K562 (cell line): ENCODE measurements around the gene GRAMD2B. TPM values are rescaled to one million over a fixed set of nuclear protein-coding genes. Genes with fewer than 3 reads are reported as not detected.

Experiments used
- ATAC-seq: fragments of 200-7000 bp; cut with Tn5 transposase; 3 replicates; pipeline ENCODE4 v1.9.1; 2020; ENCODE audit warnings: moderate library complexity
- BruUV-seq: library from RNA; stranded (reverse); fragments of 400-500 nt; replicated peaks from 2 replicates; lab custom pipeline; 2021; lab: Mats Ljungman, UMichigan
- CTCF ChIA-PET: fragments of 300-600 bp; formaldehyde crosslinking; extraction: SDS; loops from one replicate; lab custom pipeline; 2021; ENCODE audit warnings: low intra/inter-chr PET ratio; lab: Yijun Ruan, JAX
- POLR2A ChIA-PET: fragments of 300-600, 350-650 bp; sonication (Branson Sonifier 250); formaldehyde crosslinking; extraction: SDS; loops from one replicate; lab custom pipeline; 2021; ENCODE audit warnings: antibody characterized with exemption, inconsistent platforms; lab: Yijun Ruan, JAX
- DNase-seq, 4 experiments: peaks; one replicate each; pipeline versions ENCODE4 v3.0.0 to v3.0.0-alpha.2; 2011 to 2018; ENCODE audit warnings: low spot score in 3 of 4, mixed read lengths in 3 of 4; ENCODE audit errors: extremely low read depth in 1 of 4
- FAIRE-seq: peaks from 2 replicates; lab custom pipeline; 2011; peaks lifted over from hg19 to GRCh38; lab: Jason Lieb, UNC
- H2AFZ ChIP-seq: 2 replicates; pipeline ENCODE4 v1.6.0; 2011; ENCODE audit warnings: low read depth, low read length, control low read depth, inconsistent platforms
- H3K27ac ChIP-seq: fragments of 200-600 bp; 3 replicates; pipeline ENCODE4 v1.8.0; 2011; ENCODE audit warnings: low read depth, mild to moderate bottlenecking, control low read depth, inconsistent platforms, low read length, moderate library complexity, mixed read lengths; ENCODE audit errors: extremely low read depth
- H3K27me3 ChIP-seq, 2 experiments: fragments of 300-600 bp in 1 of 2; 2 replicates in 1 of 2; 3 replicates in 1 of 2; pipeline versions ENCODE4 v1.6.0 to v1.8.0; 2011; ENCODE audit warnings: inconsistent platforms in 2 of 2, low read length in 2 of 2, mild to moderate bottlenecking in 1 of 2, mixed read lengths in 1 of 2, moderate library complexity in 1 of 2; ENCODE audit not compliant: control insufficient read depth in 2 of 2, insufficient read depth in 2 of 2
- H3K36me3 ChIP-seq: fragments of 300-600 bp; 3 replicates; pipeline ENCODE4 v1.8.0; 2011; ENCODE audit warnings: mild to moderate bottlenecking, low read length, inconsistent platforms; ENCODE audit not compliant: control insufficient read depth, insufficient read depth
- H3K4me1 ChIP-seq, 2 experiments: fragments of 200-600 bp in 1 of 2; replicated peaks in 1 of 2; 2 replicates in 1 of 2; 3 replicates in 1 of 2; pipeline versions ENCODE4 v1.5.1 to v1.8.0; 2011; ENCODE audit warnings: inconsistent platforms in 2 of 2, low read length in 2 of 2, mild to moderate bottlenecking in 1 of 2, mixed read lengths in 1 of 2, moderate library complexity in 1 of 2; ENCODE audit not compliant: control insufficient read depth in 2 of 2, insufficient read depth in 2 of 2
- H3K4me2 ChIP-seq: 2 replicates; pipeline ENCODE4 v1.6.1; 2011; ENCODE audit warnings: low read length, control low read depth, inconsistent platforms, mixed read lengths; ENCODE audit not compliant: insufficient read depth
- H3K4me3 ChIP-seq: fragments of 200-600 bp; sonication (generic), shearing (Covaris generic); 2 replicates; pipeline ENCODE4 v1.5.1; 2016; ENCODE audit warnings: control low read depth, inconsistent platforms
- H3K79me2 ChIP-seq: fragments of 200-600 bp; 3 replicates; pipeline ENCODE4 v1.8.0; 2011; ENCODE audit warnings: low read length, inconsistent platforms; ENCODE audit not compliant: control insufficient read depth, insufficient read depth
- H3K9ac ChIP-seq, 2 experiments: 2 replicates each; pipeline versions ENCODE4 v1.6.0 to v1.6.1; 2011; ENCODE audit warnings: low read depth in 2 of 2, low read length in 2 of 2, control low read depth in 1 of 2, inconsistent platforms in 1 of 2, mild to moderate bottlenecking in 1 of 2, mixed read lengths in 1 of 2; ENCODE audit not compliant: insufficient read depth in 1 of 2
- H3K9me1 ChIP-seq: one replicate; pipeline ENCODE4 v1.6.0; 2011; ENCODE audit warnings: inconsistent platforms, mild to moderate bottlenecking, low read length, moderate library complexity; ENCODE audit not compliant: control insufficient read depth, insufficient read depth
- H3K9me3 ChIP-seq: replicated peaks from 2 replicates; pipeline ENCODE4 v1.5.1; 2011; ENCODE audit warnings: low read depth, low read length, inconsistent platforms; ENCODE audit not compliant: control insufficient read depth, insufficient read depth
- H4K20me1 ChIP-seq: replicated peaks from 2 replicates; pipeline ENCODE4 v1.6.1; 2011; ENCODE audit warnings: low read length, inconsistent platforms, mixed read lengths; ENCODE audit not compliant: control insufficient read depth, insufficient read depth
- ARNT ChIP-seq, 2 experiments: fragments of 450-650 bp; IDR thresholded peaks; 2 replicates each; pipeline ENCODE4 v1.6.1; 2016; ENCODE audit warnings: mild to moderate bottlenecking in 1 of 2
- CHD1 ChIP-seq: fragments of 200-600 bp; sonication (generic); IDR thresholded peaks from one replicate; pipeline ENCODE4 v1.6.1; 2012; ENCODE audit warnings: mild to moderate bottlenecking, moderate library complexity, low read length, inconsistent platforms
- ELK3 ChIP-seq: fragments of 450-650 bp; formaldehyde crosslinking; IDR thresholded peaks from 2 replicates; pipeline ENCODE4 v1.4.0; 2020; ENCODE audit warnings: mild to moderate bottlenecking
- LEF1 ChIP-seq: fragments of 450-650 bp; IDR thresholded peaks from 2 replicates; pipeline ENCODE4 v1.6.1; 2016; ENCODE audit warnings: mild to moderate bottlenecking
- MAX ChIP-seq: sonication (generic); formaldehyde crosslinking; IDR thresholded peaks from 2 replicates; pipeline ENCODE4 v1.9.0; 2022; ENCODE audit warnings: mild to moderate bottlenecking, missing genetic modification reagents
- TARDBP ChIP-seq: fragments of 450-650 bp; IDR thresholded peaks from 2 replicates; pipeline ENCODE4 v1.6.1; 2016
- UBTF ChIP-seq, 2 experiments: IDR thresholded peaks; 2 replicates each; pipeline ENCODE4 v1.6.1; 2012; ENCODE audit warnings: improper control_type of control experiment in 2 of 2, low read depth in 2 of 2, low read length in 2 of 2, borderline replicate concordance in 1 of 2
- ZNF740 ChIP-seq, 3 experiments: fragments of 200-800 bp in 1 of 3; sonication (Bioruptor generic) in 1 of 3; sonication (generic) in 1 of 3; formaldehyde crosslinking in 1 of 3; IDR thresholded peaks; 2 replicates each; pipeline versions ENCODE4 v1.6.1 to v1.8.0; 2016 to 2022; ENCODE audit warnings: mild to moderate bottlenecking in 2 of 3, missing compliant biosample characterization in 2 of 3, missing genetic modification characterization in 2 of 3, missing genetic modification reagents in 1 of 3
- WGBS: fragments of 100-300 bp; shearing (Covaris generic); methylation state at CpG from one replicate; pipeline ENCODE4 v1.1.6; 2016; ENCODE audit warnings: low coverage, mixed read lengths; ENCODE audit not compliant: insufficient coverage; ENCODE audit errors: missing lambda C conversion rate; 5-methylcytosine and 5-hydroxymethylcytosine counted together
- in situ Hi-C: fragments of 300-500 bp; cut with MboI; formaldehyde crosslinking; loops from 4 replicates; pipeline ENCODE4 v1.15.0; 2018; ENCODE audit warnings: inconsistent platforms, mixed read lengths
- intact Hi-C: fragments of 100-400 bp; cut with micrococcal nuclease; formaldehyde crosslinking; loops from 2 replicates; pipeline ENCODE4 v1.14.2; 2022
- polyA plus RNA-seq, 8 experiments: library from polyadenylated mRNA; depleted of rRNA in 4 of 8; stranded (reverse) in 5 of 8; unstranded in 3 of 8; fragments of >200 nt; fragmentation: Nextera tagmentation in 2 of 8; fragmentation: Illumina TruSeq in 1 of 8; extraction: Ambion mirVana in 2 of 8; extraction: Trizol in 1 of 8; gene quantifications; 2 replicates each; pipeline versions ENCODE4 v1.2.1 to v1.2.3, GENCODE V29; 2011 to 2014; ENCODE audit warnings: inconsistent platforms in 1 of 8, missing spikeins in 1 of 8
- total RNA-seq, 7 experiments: library from RNA; depleted of rRNA in 6 of 7; stranded (reverse); fragments of >200 nt in 6 of 7; fragmentation: Illumina TruSeq in 2 of 7; extraction: Trizol in 2 of 7; gene quantifications; 2 replicates each; pipeline versions ENCODE4 v1.2.1 to v1.2.3, GENCODE V29; 2011 to 2021; ENCODE audit warnings: low replicate concordance in 1 of 7

The GRAMD2B gene
- total and polyA plus RNA-seq, 9 of the 15 experiments (the other 6 are each of a cell fraction or from before 2014, with no cell fraction given), result 0.32 to 4.2 (median 1.4) TPM

- ATAC-seq (no peak), FAIRE-seq (no peak), DNase-seq (no peak)
- no peaks in the 10 kb centered on the region for H3K9me3 ChIP-seq
- no TSS peak for BruUV-seq
- no peak overlapping the region for H2AFZ ChIP-seq
- peak overlapping the region in 1 of 2 experiments; percentile 39; a peak in 1 of 4 replicates for H3K9ac ChIP-seq
- CTCF ChIA-PET, result no interaction called here
- in situ Hi-C loops (loop anchor here (5.0 kb wide), 1 partner anchor 775 kb away; no protein-coding TSS in a partner anchor), intact Hi-C loops (loop anchor here (5.0 kb wide), 2 partner anchors 110 to 950 kb away; no protein-coding TSS in a partner anchor)
- H3K36me3 ChIP-seq, result no peaks in the 10 kb centered on the region
- 0% methylated on average over 2 of the region's 2 CpGs for WGBS
- TF ChIP-seq CHD1, result no peak
- TF ChIP-seq LEF1, result no peak
- no peak for TF ChIP-seq UBTF (IDR thresholded peaks at IDR 0.05; ENCODE audit: borderline replicate concordance in 1 of 2, low read depth in 2 of 2, low read length in 2 of 2)
- no peak for TF ChIP-seq ZNF740 (CRISPR knock-in tag; IDR thresholded peaks at IDR 0.05)
- no peak for TF ChIP-seq ZNF740 (tag; IDR thresholded peaks at IDR 0.05)
- TF ChIP-seq ELK3, result no peak
- no peak for TF ChIP-seq TARDBP
- TF ChIP-seq ARNT (IDR thresholded peaks at IDR 0.05), result no peak
- TF ChIP-seq MAX (CRISPR knock-in tag), result no peak
- POLR2A ChIA-PET, result interaction anchor here (0.8 kb wide), 1 partner anchor 27 kb away, joined by 4 read pairs; no protein-coding TSS in a partner anchor
- H4K20me1 ChIP-seq, result no peaks in the 10 kb centered on the region
- no peaks in the 10 kb centered on the region for H3K79me2 ChIP-seq
- no peak overlapping the region for H3K4me3 ChIP-seq
- H3K27me3 ChIP-seq, result peaks cover 5 to 19% of the 10 kb centered on the region in 2 experiments; a peak in 4 of 5 replicates
- H3K4me1 ChIP-seq, result peaks cover 2 to 5% of the 10 kb centered on the region in 2 experiments; a peak in 1 of 5 replicates
- no peak overlapping the region for H3K4me2 ChIP-seq
- no peak overlapping the region for H3K27ac ChIP-seq
- H3K9me1 ChIP-seq, result no peaks in the 10 kb centered on the region
Observed at GRCh38 chr5:126542441-126542840, 119.2 kb downstream of the GRAMD2B start.
